A673 (cell line): ENCODE results near the gene CRNN. TPM values are rescaled to one million over a fixed set of nuclear protein-coding genes. Genes with fewer than 3 reads are reported as not detected.

ENCODE experiments used
- BruUV-seq: library from RNA; stranded (reverse); fragments of 400-500 nt; replicated peaks from 2 replicates; lab custom pipeline; 2021; lab: Mats Ljungman, UMichigan
- CTCF ChIA-PET: fragments of 300-600 bp; sonication (Branson Sonifier 250); formaldehyde crosslinking; loops from one replicate; lab custom pipeline; 2022; ENCODE audit warnings: antibody characterized with exemption; lab: Charles Lee
- POLR2A ChIA-PET: fragments of 300-600 bp; sonication (Branson Sonifier 250); formaldehyde crosslinking; loops from one replicate; lab custom pipeline; 2022; ENCODE audit warnings: antibody characterized with exemption; ENCODE audit not compliant: low non-redundant PET; lab: Charles Lee
- DNase-seq: peaks from one replicate; pipeline ENCODE4 v3.0.0-alpha.2; 2015; ENCODE audit warnings: low spot score
- H3K27ac ChIP-seq: fragments of 200-600 bp; sonication (generic); 2 replicates; pipeline ENCODE4 v1.5.1; 2016; ENCODE audit warnings: mixed run types, low read depth, mild to moderate bottlenecking, mixed read lengths, antibody characterized with exemption, low read length; ENCODE audit not compliant: poor library complexity, severe bottlenecking
- H3K27me3 ChIP-seq: fragments of 200-600 bp; sonication (generic); replicated peaks from 2 replicates; pipeline ENCODE4 v1.6.1; 2017; ENCODE audit warnings: mixed run types, low read depth, mild to moderate bottlenecking, mixed read lengths, antibody characterized with exemption, low read length; ENCODE audit not compliant: insufficient read depth, poor library complexity
- H3K36me3 ChIP-seq: fragments of 200-600 bp; sonication (generic); 2 replicates; pipeline ENCODE4 v1.6.1; 2016; ENCODE audit warnings: mixed run types, mild to moderate bottlenecking, mixed read lengths, antibody characterized with exemption, low read length; ENCODE audit not compliant: insufficient read depth, poor library complexity, severe bottlenecking
- H3K4me1 ChIP-seq: fragments of 200-600 bp; sonication (generic); 2 replicates; pipeline ENCODE4 v1.6.1; 2017; ENCODE audit warnings: mixed run types, mild to moderate bottlenecking, mixed read lengths, antibody characterized with exemption, low read length; ENCODE audit not compliant: insufficient read depth, poor library complexity, severe bottlenecking
- H3K4me3 ChIP-seq: fragments of 200-600 bp; sonication (generic); 2 replicates; pipeline ENCODE4 v1.5.1; 2016; ENCODE audit warnings: low read depth, mixed run types, mild to moderate bottlenecking, mixed read lengths, low read length; ENCODE audit not compliant: poor library complexity, severe bottlenecking
- H3K9me3 ChIP-seq: fragments of 200-600 bp; sonication (generic); 2 replicates; pipeline ENCODE4 v1.6.1; 2016; ENCODE audit warnings: mixed run types, low read depth, mild to moderate bottlenecking, mixed read lengths, antibody characterized with exemption, low read length; ENCODE audit not compliant: poor library complexity, severe bottlenecking
- CTCF ChIP-seq: fragments of 300-800, 200-600 bp; sonication (generic); conservative IDR thresholded peaks from 2 replicates; pipeline ENCODE4 v1.5.1; 2017; ENCODE audit warnings: low read depth, mild to moderate bottlenecking, antibody characterized with exemption, low read length, moderate library complexity, mixed read lengths
- EZH2 ChIP-seq: fragments of 200-600 bp; sonication (generic); IDR thresholded peaks from 2 replicates; pipeline ENCODE4 v1.6.1; 2017; ENCODE audit warnings: borderline replicate concordance, low read depth, mild to moderate bottlenecking, mixed read lengths, antibody characterized with exemption, low read length; ENCODE audit not compliant: poor library complexity, severe bottlenecking
- intact Hi-C: fragments of 100-400 bp; cut with micrococcal nuclease; formaldehyde crosslinking; loops from one replicate; pipeline ENCODE4 v1.10.0; 2022; ENCODE audit not compliant: unreplicated experiment
- total RNA-seq: library from RNA; stranded (reverse); gene quantifications from 2 replicates; pipeline ENCODE4 v1.2.3, GENCODE V29; 2021

Gene CRNN
- total RNA-seq, 1 experiment from 2014 or later: not detected

GRCh38 chr1:152419917-152420316, 5.9 kb upstream of the CRNN start:
- no peaks in the 10 kb centered on the region for H3K4me1 ChIP-seq
- POLR2A ChIA-PET: no interaction called here
- H3K27me3 ChIP-seq: peaks cover 8% of the 10 kb centered on the region
- no peak overlapping the region for H3K27ac ChIP-seq
- H3K36me3 ChIP-seq: no peaks in the 10 kb centered on the region
- TF ChIP-seq EZH2 (no peak), CTCF (no peak)
- intact Hi-C loops: no loop called here
- no peaks in the 10 kb centered on the region for H3K9me3 ChIP-seq
- no peak overlapping the region for H3K4me3 ChIP-seq
- DNase-seq: no peak
- BruUV-seq: no TSS peak
- CTCF ChIA-PET: no interaction called here

- Histone ChIP-seq H3K36me3 (no peaks in the 10 kb centered on the region), H3K4me1 (no peaks in the 10 kb centered on the region), H3K27ac (no peak overlapping the region), H3K4me3 (no peak overlapping the region), H3K9me3 (no peaks in the 10 kb centered on the region), H3K27me3 (peaks cover 8% of the 10 kb centered on the region)
- ChIA-PET CTCF (no interaction called here), POLR2A (interaction anchor here (0.6 kb wide), 1 partner anchor 171 kb away, joined by 3 read pairs; no protein-coding TSS in a partner anchor)
- BruUV-seq: no TSS peak
- DNase-seq: no peak
- intact Hi-C loops: no loop called here
- TF ChIP-seq CTCF: no peak
- TF ChIP-seq EZH2: no peak
Observed at GRCh38 chr1:152415454-152416227, 1.6 kb upstream of the CRNN start.

GRCh38 chr1:152412756-152413155, 1.3 kb downstream of the CRNN start:
- ChIA-PET POLR2A (no interaction called here), CTCF (no interaction called here)
- Histone ChIP-seq H3K4me3 (no peak overlapping the region), H3K9me3 (no peaks in the 10 kb centered on the region), H3K4me1 (no peaks in the 10 kb centered on the region), H3K27ac (no peak overlapping the region), H3K27me3 (peaks cover 7% of the 10 kb centered on the region), H3K36me3 (no peaks in the 10 kb centered on the region)
- TF ChIP-seq CTCF (no peak), EZH2 (no peak)
- DNase-seq: no peak
- intact Hi-C loops: no loop called here
- no TSS peak for BruUV-seq
